HG03095 (cell line): ENCODE data around the gene TPRX1.
"Not testable (repeated sequence)": the region's sequence is repeated elsewhere in the genome, so short reads cannot be mapped to it uniquely, and the experiment has no call there.

Source experiments
- ATAC-seq: cut with Tn5 transposase; IDR thresholded peaks from one replicate; pipeline ENCODE4 v1.9.1; 2021; ENCODE audit warnings: moderate library complexity; ENCODE audit not compliant: unreplicated experiment

Gene TPRX1

GRCh38 chr19:47804451-47804850 is at the start of gene TPRX1:
TPRX1 (minus strand) TSS chr19:47804551; CDS start chr19:47804539, 12 bp downstream.
- ATAC-seq, result not testable (repeated sequence)

- no peak for ATAC-seq
Observed at GRCh38 chr19:47853003-47853402, 48.7 kb upstream of the TPRX1 start.

- no peak for ATAC-seq
Observed at GRCh38 chr19:47848823-47849473, 44.6 kb upstream of the TPRX1 start.

- no peak for ATAC-seq
Observed at GRCh38 chr19:47848425-47848822, 44.1 kb upstream of the TPRX1 start.

GRCh38 chr19:47842941-47843340 is 38.6 kb upstream of the TPRX1 start:
- ATAC-seq, result no peak

- no peak for ATAC-seq
Observed at GRCh38 chr19:47839913-47840312, 35.6 kb upstream of the TPRX1 start.

GRCh38 chr19:47839411-47839810 is 35.1 kb upstream of the TPRX1 start:
- ATAC-seq, result no peak

- ATAC-seq, result no peak
Observed at GRCh38 chr19:47836038-47836437, 31.7 kb upstream of the TPRX1 start.

GRCh38 chr19:47832723-47833122 is 28.4 kb upstream of the TPRX1 start:
- no peak for ATAC-seq

GRCh38 chr19:47826800-47827199 is 22.4 kb upstream of the TPRX1 start:
- ATAC-seq, result no peak

- ATAC-seq, result no peak
Observed at GRCh38 chr19:47824396-47824795, 20.0 kb upstream of the TPRX1 start.

- no peak for ATAC-seq
Observed at GRCh38 chr19:47821460-47822020, 17.2 kb upstream of the TPRX1 start, which contains the start of gene CRX. CRX (plus strand) TSS chr19:47821937; CDS start chr19:47834444, 12,507 bp downstream.

GRCh38 chr19:47820410-47820809 is 16.1 kb upstream of the TPRX1 start:
- no peak for ATAC-seq

- no peak for ATAC-seq
Observed at GRCh38 chr19:47819858-47820257, 15.5 kb upstream of the TPRX1 start.

GRCh38 chr19:47818221-47818620 is 13.9 kb upstream of the TPRX1 start:
- ATAC-seq, result not testable (repeated sequence)

GRCh38 chr19:47816270-47816669 is 11.9 kb upstream of the TPRX1 start:
- ATAC-seq, result not testable (repeated sequence)

- ATAC-seq, result no peak
Observed at GRCh38 chr19:47813995-47814328, 9.6 kb upstream of the TPRX1 start.

- no peak for ATAC-seq
Observed at GRCh38 chr19:47813304-47813994, 9.1 kb upstream of the TPRX1 start.

GRCh38 chr19:47806435-47806834 is 2.1 kb upstream of the TPRX1 start:
- ATAC-seq, result no peak

GRCh38 chr19:47805313-47805712 is 962 bp upstream of the TPRX1 start:
- no peak for ATAC-seq

- ATAC-seq, result not testable (repeated sequence)
Observed at GRCh38 chr19:47803671-47804070, 680 bp downstream of the TPRX1 start.

GRCh38 chr19:47803148-47803547 is 1.2 kb downstream of the TPRX1 start:
- ATAC-seq, result not testable (repeated sequence)
